Fibroblast of skin of back (primary cell): ENCODE data around the gene RUFY3.

Source experiments
- DNase-seq: peaks from one replicate; pipeline ENCODE4 v3.0.0-alpha.2; 2013

RUFY3 gene

GRCh38 chr4:70841951-70842350, 120.2 kb downstream of the RUFY3 start:
- no peak for DNase-seq

GRCh38 chr4:70842761-70843435, 121.1 kb downstream of the RUFY3 start:
- DNase-seq: no peak

GRCh38 chr4:70844180-70844579, 122.4 kb downstream of the RUFY3 start:
- DNase-seq: no peak

GRCh38 chr4:70849291-70849690, 127.5 kb downstream of the RUFY3 start:
- no peak for DNase-seq

- no peak for DNase-seq
These were observed 133.7 kb downstream of the RUFY3 start for GRCh38 chr4:70855464-70855863.
